Astrocyte of the cerebellum (primary cell): ENCODE results near the gene CDKAL1.

Source experiments
- DNase-seq: peaks from one replicate; pipeline ENCODE4 v3.0.0-alpha.2; 2011; ENCODE audit warnings: low read depth
- H3K4me3 ChIP-seq: 2 replicates; pipeline ENCODE4 v1.5.1; 2011; ENCODE audit warnings: mild to moderate bottlenecking, low read depth, low read length, moderate library complexity
- CTCF ChIP-seq: IDR thresholded peaks from 2 replicates; pipeline ENCODE4 v1.5.1; 2012; ENCODE audit warnings: low read length, low read depth, moderate library complexity, mild to moderate bottlenecking; ENCODE audit errors: missing control alignments
- in situ Hi-C: cut with HindIII; loops from 2 replicates; pipeline ENCODE4 v1.10.0; 2017; ENCODE audit warnings: low sequenced_read_pairs

CDKAL1 gene

GRCh38 chr6:20665290-20665689 is 131.0 kb downstream of the CDKAL1 start:
- no peak for TF ChIP-seq CTCF
- in situ Hi-C loops, result no loop called here
- H3K4me3 ChIP-seq, result no peak overlapping the region
- DNase-seq, result no peak

GRCh38 chr6:20669571-20670314 is 135.5 kb downstream of the CDKAL1 start:
- no peak for TF ChIP-seq CTCF
- DNase-seq, result no peak
- in situ Hi-C loops, result no loop called here
- H3K4me3 ChIP-seq, result no peak overlapping the region

- TF ChIP-seq CTCF, result no peak
- DNase-seq, result no peak
- no peak overlapping the region for H3K4me3 ChIP-seq
- in situ Hi-C loops, result no loop called here
Measured at GRCh38 chr6:20670750-20671149, 136.5 kb downstream of the CDKAL1 start.

- in situ Hi-C loops, result no loop called here
- no peak overlapping the region for H3K4me3 ChIP-seq
- DNase-seq, result no peak
- TF ChIP-seq CTCF, result no peak
Measured at GRCh38 chr6:20672038-20672437, 137.8 kb downstream of the CDKAL1 start.

GRCh38 chr6:20673458-20673857 is 139.2 kb downstream of the CDKAL1 start:
- DNase-seq, result no peak
- in situ Hi-C loops, result no loop called here
- TF ChIP-seq CTCF, result no peak
- no peak overlapping the region for H3K4me3 ChIP-seq

- H3K4me3 ChIP-seq, result no peak overlapping the region
- TF ChIP-seq CTCF, result no peak
- no peak for DNase-seq
- in situ Hi-C loops, result no loop called here
Measured at GRCh38 chr6:20674664-20675063, 140.4 kb downstream of the CDKAL1 start.
